Stimulated activated CD4-positive, alpha-beta T cell treated with anti-CD3 and anti-CD28 coated beads, Interleukin-2, amount 100 ng/mL, for 24 hours (primary cell): ENCODE results near the gene ALK.

Experiments
- DNase-seq, 2 donors: peaks; one replicate each; pipeline ENCODE4 v3.0.0-alpha.2; 2020

ALK gene

GRCh38 chr2:29603341-29603740 is 318.0 kb downstream of the ALK start:
- no peak for DNase-seq

GRCh38 chr2:29601872-29602271 is 319.5 kb downstream of the ALK start:
- no peak for DNase-seq

GRCh38 chr2:29601321-29601720 is 320.1 kb downstream of the ALK start:
- DNase-seq, result no peak

- no peak for DNase-seq
Measured at GRCh38 chr2:29599946-29600345, 321.4 kb downstream of the ALK start.

GRCh38 chr2:29598978-29599377 is 322.4 kb downstream of the ALK start:
- DNase-seq, result no peak

- DNase-seq, result no peak
Measured at GRCh38 chr2:29597035-29597434, 324.4 kb downstream of the ALK start.

GRCh38 chr2:29596584-29596983 is 324.8 kb downstream of the ALK start:
- DNase-seq, result no peak

GRCh38 chr2:29591600-29591999 is 329.8 kb downstream of the ALK start:
- DNase-seq, result no peak

- DNase-seq, result no peak
Measured at GRCh38 chr2:29590211-29590610, 331.2 kb downstream of the ALK start.

GRCh38 chr2:29589440-29590103 is 331.8 kb downstream of the ALK start:
- DNase-seq, result no peak

GRCh38 chr2:29587402-29588190 is 333.8 kb downstream of the ALK start:
- no peak for DNase-seq

- DNase-seq, result no peak
Measured at GRCh38 chr2:29586919-29587318, 334.5 kb downstream of the ALK start.

- DNase-seq, result no peak
Measured at GRCh38 chr2:29583548-29584156, 337.7 kb downstream of the ALK start.

- DNase-seq, result no peak
Measured at GRCh38 chr2:29583104-29583503, 338.3 kb downstream of the ALK start.

- DNase-seq, result no peak
Measured at GRCh38 chr2:29582062-29582461, 339.3 kb downstream of the ALK start.

GRCh38 chr2:29580223-29580622 is 341.2 kb downstream of the ALK start:
- DNase-seq, result no peak

GRCh38 chr2:29579495-29580169 is 341.8 kb downstream of the ALK start:
- DNase-seq, result no peak

GRCh38 chr2:29578084-29578598 is 343.2 kb downstream of the ALK start:
- DNase-seq, result no peak

GRCh38 chr2:29576231-29576630 is 345.2 kb downstream of the ALK start:
- no peak for DNase-seq

GRCh38 chr2:29575370-29575890 is 346.0 kb downstream of the ALK start:
- DNase-seq, result no peak

GRCh38 chr2:29573612-29574011 is 347.8 kb downstream of the ALK start:
- DNase-seq, result no peak

GRCh38 chr2:29573147-29573546 is 348.2 kb downstream of the ALK start:
- DNase-seq, result no peak

- DNase-seq, result no peak
Measured at GRCh38 chr2:29570539-29570938, 350.8 kb downstream of the ALK start.
